ENCODE results near the gene CAMK1G.

CAMK1G gene

GRCh38 chr1:209643285-209644020 lies 59.9 kb downstream of the CAMK1G start:
- no peak for DNase-seq

GRCh38 chr1:209645574-209646452 lies 62.3 kb downstream of the CAMK1G start:
- DNase-seq = no peak

DNA sequence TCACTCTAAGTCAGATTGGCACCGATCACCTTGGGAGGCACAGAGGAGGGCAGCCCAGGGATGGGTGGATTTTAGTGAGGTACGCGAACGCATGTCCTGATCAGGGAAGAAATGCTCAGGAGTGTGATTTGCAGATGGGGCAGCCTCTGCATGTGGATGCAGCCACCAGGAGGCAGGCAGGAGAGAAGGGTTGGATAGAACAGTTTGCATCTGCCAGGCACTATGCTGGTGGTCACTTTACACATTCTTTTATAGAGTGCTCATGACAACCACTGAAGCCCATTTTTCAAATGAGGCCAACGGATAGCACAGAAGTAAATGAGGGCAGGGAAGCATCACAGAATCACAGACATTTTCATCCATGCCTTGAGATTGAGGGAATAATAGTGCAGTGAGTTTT lies 63.0 kb downstream of the CAMK1G start:
- no peak for DNase-seq

DNA sequence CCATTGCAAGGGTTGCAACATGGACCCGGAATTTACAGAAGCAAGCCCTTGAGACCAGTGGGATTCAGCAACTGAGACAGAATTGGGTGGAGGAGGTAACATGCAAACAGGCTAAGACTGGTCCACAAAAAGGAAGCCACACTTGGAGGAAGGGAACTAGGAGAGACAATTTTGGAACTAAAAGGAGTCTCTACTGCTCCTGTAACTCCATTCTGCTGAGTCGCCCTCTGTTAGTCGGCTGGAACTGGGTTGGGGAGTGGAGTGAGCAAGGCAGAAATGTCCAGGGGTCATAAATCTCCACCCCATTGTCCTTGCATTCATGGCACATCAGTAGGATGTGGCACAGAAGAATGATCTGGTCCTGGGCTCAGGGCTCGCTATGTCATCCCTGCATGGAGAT lies 63.6 kb downstream of the CAMK1G start:
- DNase-seq = no peak

DNA sequence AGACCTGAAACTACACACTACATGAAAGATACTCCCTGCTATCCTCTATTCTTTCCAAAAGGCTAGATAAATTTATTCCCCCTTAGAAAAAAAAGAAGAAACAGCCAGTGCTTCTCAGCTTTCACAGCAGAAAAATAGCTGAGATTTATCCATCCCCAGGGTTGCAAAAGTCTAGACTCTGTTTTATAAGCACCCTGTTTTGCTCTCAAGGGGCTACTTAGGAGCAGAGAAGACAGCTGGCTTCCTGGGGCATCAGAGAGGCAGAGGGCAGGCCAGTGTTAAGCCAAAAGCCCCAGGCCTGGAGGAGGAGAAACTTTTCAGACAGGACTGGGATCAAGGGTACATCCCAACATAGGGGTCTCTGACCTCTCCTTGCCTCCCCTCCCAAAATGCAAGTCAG lies 64.8 kb downstream of the CAMK1G start:
- DNase-seq = no peak

- DNase-seq = no peak
Observed at GRCh38 chr1:209648931-209649776, 65.6 kb downstream of the CAMK1G start.

DNA sequence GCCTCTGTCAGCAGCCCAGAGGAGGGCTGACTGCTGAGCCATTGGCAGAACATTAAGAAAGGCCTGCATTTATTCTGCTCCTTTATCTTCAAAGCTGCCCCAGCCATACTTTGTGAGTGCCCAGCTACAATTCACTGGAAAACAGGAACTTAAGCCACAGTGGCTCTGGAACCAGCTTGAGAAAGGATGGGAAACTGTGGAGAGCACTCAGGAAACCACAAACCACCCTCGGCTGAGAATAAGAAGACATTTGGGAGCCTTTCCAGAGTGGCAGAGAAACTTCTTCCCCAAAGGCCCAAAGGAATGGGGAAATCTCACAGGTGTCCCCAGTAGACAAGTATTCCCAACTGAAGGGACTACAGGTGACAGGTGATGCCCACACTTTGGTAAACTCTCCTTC lies 66.9 kb downstream of the CAMK1G start:
- DNase-seq = no peak

- DNase-seq = peak; percentile 57 to 63
Observed at GRCh38 chr1:209651138-209651587, 67.6 kb downstream of the CAMK1G start.

- DNase-seq = no peak
Observed at GRCh38 chr1:209652121-209652735, 68.7 kb downstream of the CAMK1G start, which contains the start of gene LAMB3. Gene LAMB3, minus strand, starts transcription at chr1:209652425. Its CDS starts 1,481 bp downstream, at chr1:209650944.

GRCh38 chr1:209652873-209653401 lies 69.4 kb downstream of the CAMK1G start:
- peak; percentile 49 to 52 for DNase-seq

DNA sequence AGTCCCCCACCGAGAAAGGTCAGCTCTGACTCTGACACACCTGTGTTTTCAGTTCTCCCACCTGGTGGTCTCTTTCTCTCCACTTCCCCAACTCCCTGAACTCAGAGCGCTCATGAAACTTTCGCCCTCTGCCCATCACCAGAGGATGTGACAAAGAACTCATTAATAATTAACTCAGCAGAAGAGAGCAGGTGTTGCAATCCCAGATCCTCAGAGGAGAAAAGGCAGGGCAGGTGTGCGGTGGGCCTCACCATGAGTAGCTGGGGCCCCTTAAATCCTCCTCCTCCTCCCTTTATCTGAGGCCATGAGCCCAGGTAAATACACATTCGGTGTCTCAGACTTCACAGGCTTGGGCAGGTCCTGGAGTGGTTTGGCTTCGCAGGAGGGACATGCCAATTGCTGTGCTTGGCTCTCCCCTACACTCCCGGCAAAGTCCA lies 70.4 kb downstream of the CAMK1G start:
- DNase-seq = no peak

- DNase-seq = no peak
Observed at GRCh38 chr1:209655411-209656231, 72.1 kb downstream of the CAMK1G start.

DNA sequence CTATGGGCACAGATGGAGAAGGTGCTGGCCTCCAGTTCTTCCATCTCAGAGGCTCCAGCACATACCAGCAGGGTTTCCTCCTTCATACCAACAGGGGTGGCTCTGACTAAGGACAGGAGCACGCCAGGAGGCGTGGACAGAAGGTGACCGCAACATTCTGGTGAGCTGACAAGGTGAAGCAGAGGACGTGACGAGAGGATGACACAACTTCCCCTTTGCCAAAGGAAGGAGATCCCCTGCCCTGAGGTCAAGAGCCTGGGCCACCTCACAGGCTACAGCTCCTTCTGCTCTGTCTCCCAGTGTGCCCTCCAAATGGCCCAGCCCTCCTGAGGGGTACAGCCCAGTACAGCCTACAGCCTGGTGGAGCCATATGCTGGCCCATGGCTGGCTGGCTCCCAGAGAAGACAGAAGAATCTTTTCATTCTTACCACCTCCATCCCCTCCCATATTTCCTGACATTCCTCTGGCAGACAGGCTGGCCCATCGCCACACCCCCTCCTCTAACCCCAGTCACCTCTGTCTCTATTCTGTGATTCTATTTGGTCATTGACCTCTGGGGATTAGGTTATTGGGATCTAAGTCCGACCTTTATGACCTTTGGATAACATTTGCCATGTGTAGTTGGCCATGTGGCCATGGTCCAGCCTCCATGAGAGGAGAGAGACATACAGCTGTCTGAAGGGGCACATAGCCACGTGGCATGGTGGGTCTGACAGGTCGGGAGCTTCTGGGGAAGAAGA lies 73.8 kb downstream of the CAMK1G start:
- DNase-seq = no peak

- no peak for DNase-seq
Observed at GRCh38 chr1:209657918-209658317, 74.4 kb downstream of the CAMK1G start.

- DNase-seq = no peak
Observed at GRCh38 chr1:209659909-209660308, 76.4 kb downstream of the CAMK1G start.

- no peak for DNase-seq
Observed at GRCh38 chr1:209661071-209661470, 77.6 kb downstream of the CAMK1G start.

GRCh38 chr1:209662879-209663327 lies 79.4 kb downstream of the CAMK1G start:
- no peak for DNase-seq
